Esophagus (tissue), 2 donors: ENCODE data around the gene SLC27A5. TPM values are rescaled to one million over a fixed set of nuclear protein-coding genes. Genes with fewer than 3 reads are reported as not detected.

Experiments used
- H3K27ac ChIP-seq, 2 donors: one replicate each; pipeline ENCODE4 v1.5.1; 2013; ENCODE audit warnings: low read depth in 2 of 2, mild to moderate bottlenecking in 2 of 2, inconsistent platforms in 1 of 2, low read length in 1 of 2, moderate library complexity in 1 of 2
- H3K27me3 ChIP-seq, 2 donors: one replicate each; pipeline ENCODE4 v1.6.1; 2013; ENCODE audit warnings: low read length in 2 of 2, control low read depth in 1 of 2, mild to moderate bottlenecking in 1 of 2; ENCODE audit not compliant: insufficient read depth in 2 of 2, control insufficient read depth in 1 of 2
- H3K36me3 ChIP-seq, 2 donors: one replicate each; pipeline ENCODE4 v1.6.1; 2013; ENCODE audit warnings: low read length in 1 of 2; ENCODE audit not compliant: control insufficient read depth in 2 of 2, insufficient read depth in 2 of 2
- H3K4me1 ChIP-seq, 2 donors: one replicate each; pipeline ENCODE4 v1.6.1; 2013; ENCODE audit warnings: low read length in 1 of 2; ENCODE audit not compliant: control insufficient read depth in 2 of 2, insufficient read depth in 2 of 2
- H3K4me3 ChIP-seq, 2 donors: one replicate each; pipeline ENCODE4 v1.5.1; 2013; ENCODE audit warnings: low read length in 2 of 2, mild to moderate bottlenecking in 2 of 2, low read depth in 1 of 2, moderate library complexity in 1 of 2
- H3K9me3 ChIP-seq, 2 donors: one replicate each; pipeline ENCODE4 v1.6.1; 2013; ENCODE audit warnings: mild to moderate bottlenecking in 2 of 2, low read depth in 1 of 2, low read length in 1 of 2, moderate library complexity in 1 of 2; ENCODE audit not compliant: control insufficient read depth in 2 of 2, insufficient read depth in 1 of 2
- WGBS, 2 donors: extraction: QIAGEN DNeasy Blood & Tissue Kit; methylation state at CpG; one replicate each; pipeline ENCODE4 v1.1.7; 2013; 5-methylcytosine and 5-hydroxymethylcytosine counted together
- polyA plus RNA-seq, 2 donors: library from polyadenylated mRNA; stranded (reverse); fragments of 200-250 nt; gene quantifications; one replicate each; pipeline ENCODE4 v1.2.3, GENCODE V29; 2013
- donor health status: healthy with polysubstance abuse.
- donor health status: Bipolar disorder and iron deficiency.

Gene SLC27A5
- polyA plus RNA-seq, 2 donors = 7.0 to 7.2 TPM

GRCh38 chr19:58480481-58480830 lies 31.3 kb downstream of the SLC27A5 start:
- Histone ChIP-seq H3K9me3 (no peaks in the 10 kb centered on the region), H3K4me3 (no peak overlapping the region), H3K27me3 (no peaks in the 10 kb centered on the region), H3K27ac (no peak overlapping the region), H3K4me1 (peaks cover 10 to 12% of the 10 kb centered on the region in 2 donors), H3K36me3 (peaks cover 0 to 15% of the 10 kb centered on the region in 2 donors)
- WGBS, 2 donors = 93 to 94% methylated on average over 20 of the region's 20 CpGs

- Histone ChIP-seq H3K36me3 (peaks cover 0 to 15% of the 10 kb centered on the region in 2 donors), H3K4me1 (peaks cover 12 to 13% of the 10 kb centered on the region in 2 donors), H3K4me3 (no peak overlapping the region), H3K27ac (no peak overlapping the region), H3K9me3 (no peaks in the 10 kb centered on the region), H3K27me3 (no peaks in the 10 kb centered on the region)
- 88 to 90% methylated on average over 27 to 28 of the region's 28 CpGs for WGBS, 2 donors
Measured at GRCh38 chr19:58479736-58480480, 31.9 kb downstream of the SLC27A5 start.

DNA sequence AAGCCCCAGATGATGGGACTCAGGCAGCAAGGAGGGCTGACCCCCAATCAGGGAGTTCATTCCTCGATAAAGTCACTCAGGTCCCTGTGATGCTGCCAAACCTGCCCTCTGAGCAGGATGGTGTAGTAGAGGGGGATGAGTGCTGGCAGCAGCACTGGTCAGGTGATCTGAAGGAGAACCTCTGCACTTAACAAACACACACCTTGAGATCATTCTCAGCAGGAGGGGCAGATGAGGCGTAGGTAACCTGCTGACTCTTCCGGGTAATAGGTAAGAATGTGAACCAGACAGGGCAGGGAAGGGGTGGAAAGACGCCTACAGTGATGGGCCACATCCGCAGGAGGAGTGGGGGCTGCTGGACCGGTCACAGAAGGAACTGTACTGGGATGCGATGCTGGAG lies 32.5 kb downstream of the SLC27A5 start:
- H3K27me3 ChIP-seq = no peaks in the 10 kb centered on the region
- WGBS, 2 donors = 89% methylated on average over 7 of the region's 7 CpGs
- no peak overlapping the region for H3K27ac ChIP-seq
- peaks cover 0 to 15% of the 10 kb centered on the region in 2 donors for H3K36me3 ChIP-seq
- H3K4me3 ChIP-seq = no peak overlapping the region
- no peaks in the 10 kb centered on the region for H3K9me3 ChIP-seq
- H3K4me1 ChIP-seq = peaks cover 12 to 13% of the 10 kb centered on the region in 2 donors

GRCh38 chr19:58477871-58478270 lies 33.9 kb downstream of the SLC27A5 start:
- peaks cover 12 to 13% of the 10 kb centered on the region in 2 donors for H3K4me1 ChIP-seq
- H3K4me3 ChIP-seq = no peak overlapping the region
- 100% methylated on average over 1 of the region's 1 CpG; no CpG with 5 or more reads in 1 of the 2 donors for WGBS, 2 donors
- H3K9me3 ChIP-seq = no peaks in the 10 kb centered on the region
- peaks cover 3 to 18% of the 10 kb centered on the region in 2 donors for H3K36me3 ChIP-seq
- H3K27me3 ChIP-seq = no peaks in the 10 kb centered on the region
- no peak overlapping the region for H3K27ac ChIP-seq

- no peaks in the 10 kb centered on the region for H3K27me3 ChIP-seq
- peak overlapping the region in 1 of 2 donors; percentile 94 for H3K27ac ChIP-seq
- H3K4me1 ChIP-seq = peaks cover 12 to 13% of the 10 kb centered on the region in 2 donors
- H3K36me3 ChIP-seq = peaks cover 8 to 25% of the 10 kb centered on the region in 2 donors
- H3K9me3 ChIP-seq = no peaks in the 10 kb centered on the region
- 89 to 91% methylated on average over 15 of the region's 15 CpGs for WGBS, 2 donors
- no peak overlapping the region for H3K4me3 ChIP-seq
Measured at GRCh38 chr19:58477130-58477529, 34.7 kb downstream of the SLC27A5 start.

DNA sequence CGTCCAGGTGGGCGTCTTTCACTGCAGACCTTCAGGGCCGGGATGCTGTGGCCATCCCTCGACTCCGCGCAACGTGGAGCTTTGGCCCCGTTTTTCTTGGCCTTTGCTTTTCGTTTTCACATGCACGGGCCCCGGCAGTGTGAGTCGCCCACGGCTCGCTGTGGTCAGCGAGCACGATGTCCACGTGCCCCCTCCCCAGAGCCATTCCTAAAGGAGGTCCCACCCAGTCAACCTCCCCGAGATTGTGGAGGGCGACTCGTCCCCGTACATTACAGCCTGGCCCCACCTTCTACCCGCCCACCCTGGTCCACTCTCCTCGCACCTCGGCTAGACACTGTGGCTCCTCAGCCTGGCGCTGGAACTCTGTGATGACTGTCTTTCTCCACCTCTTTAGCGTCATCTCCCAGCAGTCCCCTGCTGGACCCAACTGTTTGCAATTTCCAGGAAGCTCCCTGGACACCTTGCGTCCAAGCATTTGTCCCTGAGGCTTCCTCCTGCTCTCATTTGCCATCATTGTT lies 35.2 kb downstream of the SLC27A5 start:
- Histone ChIP-seq H3K9me3 (no peaks in the 10 kb centered on the region), H3K4me1 (peaks cover 12 to 13% of the 10 kb centered on the region in 2 donors), H3K36me3 (peaks cover 10 to 31% of the 10 kb centered on the region in 2 donors), H3K27me3 (no peaks in the 10 kb centered on the region), H3K27ac (peak overlapping the region; percentile 90 to 94), H3K4me3 (peak overlapping the region; percentile 66)
- WGBS, 2 donors = 3% methylated on average over 27 of the region's 27 CpGs

GRCh38 chr19:58475714-58476497 lies 35.9 kb downstream of the SLC27A5 start, which contains the start of gene ZNF446:
Gene ZNF446, plus strand, starts transcription at chr19:58476352. Its CDS starts 867 bp downstream, at chr19:58477219.
- WGBS, 2 donors = 0 to 1% methylated on average over 64 of the region's 64 CpGs
- no peaks in the 10 kb centered on the region for H3K9me3 ChIP-seq
- peak within 1 kb of the TSS; percentile 66 for H3K4me3 ChIP-seq
- peak within 1 kb of the TSS; percentile 90 to 94 for H3K27ac ChIP-seq
- H3K4me1 ChIP-seq = peaks cover 12 to 13% of the 10 kb centered on the region in 2 donors
- no peaks in the 10 kb centered on the region for H3K27me3 ChIP-seq
- H3K36me3 ChIP-seq = peaks cover 10 to 32% of the 10 kb centered on the region in 2 donors

GRCh38 chr19:58474997-58475713 lies 36.6 kb downstream of the SLC27A5 start:
- H3K27me3 ChIP-seq = no peaks in the 10 kb centered on the region
- 20 to 23% methylated on average over 27 of the region's 27 CpGs for WGBS, 2 donors
- peaks cover 11 to 34% of the 10 kb centered on the region in 2 donors for H3K36me3 ChIP-seq
- no peaks in the 10 kb centered on the region for H3K9me3 ChIP-seq
- H3K4me3 ChIP-seq = peak overlapping the region; percentile 66
- peak overlapping the region; percentile 90 to 94 for H3K27ac ChIP-seq
- peaks cover 12 to 13% of the 10 kb centered on the region in 2 donors for H3K4me1 ChIP-seq
